ENCODE measurements around the gene ICE2.

Gene ICE2

DNA sequence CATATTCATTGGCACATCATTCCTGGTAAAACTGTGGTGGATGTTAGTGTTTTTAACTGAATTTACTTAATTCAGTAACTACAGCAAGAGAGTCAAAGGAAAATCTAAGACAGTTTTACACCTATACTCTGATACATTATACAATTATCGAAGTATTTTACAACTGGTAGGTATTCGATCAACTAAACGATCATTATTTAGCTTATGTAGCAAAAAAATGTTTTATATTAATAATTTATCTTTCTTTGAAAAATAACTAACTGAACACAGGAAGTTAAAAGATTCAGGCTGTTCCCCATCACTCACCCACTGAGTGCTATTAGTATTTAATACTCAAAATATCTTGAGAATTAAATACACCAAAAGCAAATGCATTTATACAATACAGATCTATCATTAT is 21.0 kb downstream of the ICE2 start:
- in situ Hi-C loops (cut with HindIII; ENCODE audit: low sequenced_read_pairs) = no loop called here

DNA sequence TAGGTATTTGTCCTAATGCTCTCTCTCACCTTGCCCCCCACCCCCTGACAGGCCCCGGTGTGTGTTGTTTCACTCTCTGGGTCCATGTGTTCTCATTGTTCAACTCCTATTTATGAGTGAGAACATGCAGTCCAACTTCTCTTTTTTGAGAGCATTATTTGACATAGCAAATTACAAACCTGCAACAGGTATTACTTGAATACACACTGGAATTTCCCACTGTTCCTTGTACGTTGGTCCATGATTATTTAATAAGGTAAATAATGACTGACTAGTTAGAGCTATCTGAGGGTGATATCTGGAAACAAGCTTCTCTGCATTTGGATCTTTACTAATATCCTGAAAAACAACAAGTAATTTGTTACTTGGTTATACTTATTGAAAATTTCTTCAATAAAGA is 24.1 kb downstream of the ICE2 start:
- in situ Hi-C loops (cut with HindIII; ENCODE audit: low sequenced_read_pairs) = no loop called here

DNA sequence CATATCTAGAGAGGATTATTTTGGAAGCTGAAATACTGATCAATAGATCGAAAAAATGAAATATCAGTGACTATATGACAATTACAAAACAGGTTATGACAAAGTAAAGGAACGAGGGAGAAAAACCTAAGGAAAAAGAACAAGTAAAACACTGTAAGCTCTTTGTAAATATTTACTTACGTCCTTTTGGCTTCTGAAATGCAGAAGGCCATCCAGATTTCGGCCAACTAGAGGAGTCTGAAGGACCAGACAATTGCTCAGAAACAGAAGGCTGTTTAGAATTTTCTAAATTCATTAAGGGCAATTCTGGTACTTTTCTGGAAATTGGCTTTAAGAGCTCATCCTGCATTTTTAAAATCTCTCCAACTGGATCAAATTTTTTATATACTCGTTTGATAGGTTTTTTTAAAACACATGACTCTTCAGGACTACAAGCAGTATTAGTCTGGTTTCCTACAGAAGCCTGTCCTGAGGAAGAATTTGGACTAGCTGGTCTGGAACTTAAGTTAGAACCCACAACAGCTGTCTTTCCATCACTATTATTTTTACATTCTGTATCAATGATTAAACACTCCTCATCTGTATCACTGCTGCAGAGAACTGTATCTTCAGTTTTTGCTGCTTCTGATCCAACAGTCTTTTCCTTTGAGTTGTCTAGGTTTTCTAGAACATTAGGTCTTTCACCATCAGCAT is 30.1 kb downstream of the ICE2 start:
- in situ Hi-C loops (cut with HindIII; ENCODE audit: low sequenced_read_pairs) = no loop called here

DNA sequence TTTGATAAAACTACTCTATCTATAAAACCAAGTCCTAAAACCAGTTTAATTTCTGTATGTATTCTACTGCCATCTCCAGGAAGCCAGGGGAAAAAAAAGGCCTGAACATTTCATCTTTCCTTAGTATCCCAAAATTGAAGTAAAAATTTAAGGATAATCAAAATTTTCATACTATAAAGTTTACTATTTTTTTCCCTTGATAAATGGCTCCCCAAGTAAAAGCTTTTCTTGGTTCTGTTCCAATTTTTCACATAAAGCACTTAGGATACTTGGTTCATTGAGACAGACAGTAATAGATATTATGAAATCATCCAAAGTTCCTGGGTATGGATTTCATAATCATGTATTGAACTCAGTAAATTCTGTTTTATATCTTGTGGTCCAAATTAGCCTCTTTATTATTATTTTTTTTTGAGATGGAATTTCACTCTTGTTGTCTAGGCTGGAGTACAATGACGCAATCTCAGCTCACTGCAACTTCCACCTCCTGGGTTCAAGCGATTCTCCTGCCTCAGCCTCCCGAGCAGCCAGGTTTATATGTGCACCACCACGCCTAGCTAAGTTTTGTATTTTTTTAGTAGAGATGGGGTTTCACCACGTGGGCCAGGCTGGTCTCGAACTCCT is 34.5 kb downstream of the ICE2 start:
- in situ Hi-C loops (cut with HindIII; ENCODE audit: low sequenced_read_pairs) = no loop called here

DNA sequence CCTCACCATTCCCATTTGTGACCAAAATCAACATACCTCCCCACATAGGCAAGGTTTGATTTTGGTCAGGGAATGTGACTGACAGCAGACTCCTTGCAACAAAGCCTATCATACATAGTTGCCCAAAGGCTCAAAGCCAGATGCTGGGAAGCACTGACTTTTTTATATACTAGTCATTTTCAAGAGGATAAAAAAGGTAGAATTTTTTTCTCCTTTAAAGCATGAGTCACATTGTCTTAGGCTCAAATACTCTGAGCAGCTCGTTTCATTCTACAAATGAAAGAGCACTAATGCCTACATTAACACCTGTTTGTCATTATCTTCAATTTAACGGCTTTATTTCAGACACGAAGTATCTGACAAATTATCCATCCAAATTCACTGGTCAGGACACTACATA is 36.2 kb downstream of the ICE2 start:
- in situ Hi-C loops (cut with HindIII; ENCODE audit: low sequenced_read_pairs) = no loop called here

DNA sequence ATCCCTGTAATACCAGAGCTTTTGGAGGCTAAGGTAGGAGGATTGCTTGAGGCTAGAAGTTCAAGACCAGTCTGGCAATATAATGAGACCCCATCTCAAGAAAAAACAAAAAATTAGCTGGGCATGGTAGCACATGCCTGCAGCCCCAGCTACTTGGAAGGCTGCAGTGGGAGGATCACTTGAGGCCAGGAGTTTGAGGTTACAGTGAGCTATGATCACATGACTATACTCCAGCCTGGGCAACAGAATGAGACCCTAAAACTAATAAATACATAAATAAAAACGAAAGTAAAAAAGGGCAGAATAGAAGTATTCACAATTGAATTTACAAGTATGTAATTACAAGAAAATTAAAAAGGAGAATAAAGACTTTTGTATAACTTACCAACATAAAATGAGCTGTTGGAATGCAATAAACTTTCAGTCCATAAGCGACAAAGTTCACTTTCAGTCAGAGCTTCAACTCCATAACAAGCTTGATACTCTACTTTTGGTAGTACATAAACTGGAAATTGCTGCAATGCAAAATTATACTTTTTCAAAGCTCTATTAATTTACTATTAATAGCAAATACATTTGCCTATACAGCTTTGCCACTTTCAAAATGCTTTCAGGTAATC is 36.8 kb downstream of the ICE2 start:
- in situ Hi-C loops (cut with HindIII; ENCODE audit: low sequenced_read_pairs) = no loop called here

DNA sequence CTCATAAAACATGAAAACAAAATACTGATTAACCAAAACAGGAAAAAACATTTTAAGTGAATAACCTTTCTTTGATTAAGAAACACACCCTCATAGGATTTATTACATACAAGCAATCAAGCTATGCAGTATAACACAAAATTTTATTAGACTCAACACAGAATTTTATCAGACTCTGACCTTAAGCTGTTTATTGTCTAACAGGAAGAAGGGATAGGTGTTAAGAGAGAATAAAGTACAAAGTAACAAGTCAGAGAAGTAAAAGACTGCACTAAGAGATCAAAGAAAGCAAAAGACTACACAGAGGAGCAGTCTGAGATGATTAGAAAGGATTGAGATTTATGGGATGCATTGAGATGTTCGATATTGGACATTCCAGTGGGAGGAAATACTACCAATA is 37.6 kb downstream of the ICE2 start:
- in situ Hi-C loops (cut with HindIII; ENCODE audit: low sequenced_read_pairs) = no loop called here

DNA sequence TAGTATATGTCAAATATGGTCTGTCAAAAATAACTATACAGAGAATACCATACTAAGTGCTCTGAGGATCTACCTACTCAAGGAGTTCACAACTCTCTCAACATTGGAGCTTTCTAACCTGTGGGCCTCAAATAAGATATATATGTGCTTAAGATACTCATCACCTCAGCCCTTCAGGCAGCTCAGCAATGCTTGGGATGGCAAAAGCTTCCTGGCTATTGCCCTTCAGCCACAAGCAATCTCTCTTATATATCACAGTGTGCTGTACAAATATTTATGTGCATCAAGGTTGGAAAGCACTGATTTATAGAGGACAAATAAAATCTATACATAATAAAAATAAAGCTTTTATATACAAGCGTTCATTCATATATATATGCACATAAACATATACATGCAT is 40.3 kb downstream of the ICE2 start:
- in situ Hi-C loops (cut with HindIII; ENCODE audit: low sequenced_read_pairs) = no loop called here

DNA sequence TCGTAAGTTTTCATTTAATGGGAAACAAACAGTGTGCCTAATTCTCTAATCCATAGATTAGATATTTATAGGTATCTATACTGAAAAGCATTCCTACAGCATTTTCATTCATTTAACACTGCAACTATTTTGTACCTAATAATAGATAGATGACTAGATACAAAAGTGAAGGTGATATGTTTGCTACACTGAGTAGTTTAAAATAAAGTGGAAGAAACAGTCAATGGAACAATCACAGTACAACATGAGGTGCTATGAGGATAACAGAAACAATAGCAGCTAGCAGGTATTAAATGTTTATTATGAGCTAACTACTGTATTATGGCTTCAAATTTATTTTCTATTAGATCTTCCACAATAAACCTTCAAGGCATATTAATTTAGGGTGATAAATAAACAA is 50.0 kb downstream of the ICE2 start:
- in situ Hi-C loops (cut with HindIII; ENCODE audit: low sequenced_read_pairs) = no loop called here

DNA sequence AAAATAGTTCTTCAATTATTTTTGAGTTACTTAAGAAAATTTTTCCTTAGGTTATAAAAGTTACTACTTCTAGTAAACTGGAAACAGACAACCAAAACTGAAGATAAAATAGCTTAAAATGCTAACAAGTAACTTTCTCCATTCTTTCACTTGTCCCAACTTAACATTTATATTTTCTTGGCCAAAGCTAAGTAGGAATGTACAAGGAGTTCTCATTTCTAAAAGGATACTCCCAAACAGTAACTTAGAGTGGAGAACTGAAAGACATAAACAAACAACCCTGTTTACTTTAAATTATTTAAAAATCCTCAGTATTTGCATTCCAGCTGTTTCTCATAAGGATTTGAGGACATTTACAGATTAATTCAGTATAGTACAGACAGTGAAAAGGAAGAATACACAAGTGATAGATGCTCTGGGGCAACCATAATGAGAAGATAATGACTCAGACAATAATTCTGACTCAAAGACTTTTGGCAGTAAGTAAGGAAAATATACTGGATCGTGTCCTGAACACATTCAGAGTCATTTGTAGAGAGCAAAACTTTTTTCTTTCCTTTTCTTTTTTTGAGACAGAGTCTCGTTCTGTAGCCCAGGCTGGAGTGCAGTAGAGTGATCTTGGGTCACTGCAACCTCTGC is 52.0 kb downstream of the ICE2 start:
- in situ Hi-C loops (cut with HindIII; ENCODE audit: low sequenced_read_pairs) = no loop called here

DNA sequence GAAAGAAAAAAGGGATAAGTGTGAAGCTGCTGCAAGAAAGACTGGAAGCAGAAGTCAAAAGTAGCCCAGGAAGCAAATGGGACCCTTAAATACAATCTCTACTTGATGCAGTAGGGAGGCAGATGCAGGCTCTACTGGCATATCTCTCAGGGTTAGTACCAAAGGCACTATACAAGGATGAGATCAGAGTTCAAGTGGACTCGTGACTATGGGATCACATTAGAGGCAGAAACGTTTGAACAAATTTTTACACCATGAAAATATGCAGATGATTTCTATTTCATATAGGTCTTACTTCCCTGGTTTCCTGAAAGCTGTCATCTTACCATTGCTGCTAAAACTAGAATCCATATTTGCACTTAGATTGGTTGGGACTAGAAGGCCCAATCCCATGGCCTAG is 53.5 kb downstream of the ICE2 start:
- in situ Hi-C loops (cut with HindIII; ENCODE audit: low sequenced_read_pairs) = no loop called here

DNA sequence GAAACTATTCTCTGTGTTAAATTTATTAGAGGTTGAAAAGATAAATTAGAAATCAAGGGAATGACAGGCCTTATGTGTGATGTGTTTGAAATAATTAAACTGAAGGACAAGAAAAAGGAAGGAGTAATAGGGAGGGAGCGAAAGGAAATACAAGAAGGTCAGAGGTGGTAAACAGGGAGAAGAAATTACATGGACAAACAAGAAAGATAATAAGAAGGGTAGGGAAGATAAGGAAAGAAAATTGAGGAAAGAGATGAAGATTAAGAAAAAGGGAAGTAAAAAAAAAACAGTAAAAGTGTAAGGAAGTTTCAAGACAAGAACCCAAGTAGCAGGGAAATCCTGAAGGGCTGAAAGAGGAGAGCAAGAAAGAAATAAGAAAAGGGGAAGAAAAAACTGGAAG is 54.9 kb downstream of the ICE2 start:
- in situ Hi-C loops (cut with HindIII; ENCODE audit: low sequenced_read_pairs) = no loop called here

DNA sequence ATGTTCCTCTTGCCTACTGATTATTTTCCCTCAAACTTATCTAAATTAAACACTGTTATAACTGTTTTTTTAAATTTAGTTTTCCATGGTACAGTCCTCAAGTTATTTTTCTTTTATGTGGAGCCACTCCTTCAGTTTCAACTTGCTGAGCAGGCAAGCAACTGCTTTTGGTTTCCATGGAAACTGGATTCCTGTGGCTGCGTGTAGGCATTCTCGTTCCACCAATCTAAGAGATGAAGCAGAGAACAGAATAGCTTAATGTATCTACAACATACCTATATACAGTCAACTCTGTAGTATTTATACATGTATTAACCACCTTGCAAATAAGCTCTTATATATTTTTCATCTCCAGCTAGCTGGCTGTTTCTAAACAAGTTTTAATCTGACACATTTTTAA is 55.4 kb downstream of the ICE2 start:
- in situ Hi-C loops (cut with HindIII; ENCODE audit: low sequenced_read_pairs) = no loop called here

DNA sequence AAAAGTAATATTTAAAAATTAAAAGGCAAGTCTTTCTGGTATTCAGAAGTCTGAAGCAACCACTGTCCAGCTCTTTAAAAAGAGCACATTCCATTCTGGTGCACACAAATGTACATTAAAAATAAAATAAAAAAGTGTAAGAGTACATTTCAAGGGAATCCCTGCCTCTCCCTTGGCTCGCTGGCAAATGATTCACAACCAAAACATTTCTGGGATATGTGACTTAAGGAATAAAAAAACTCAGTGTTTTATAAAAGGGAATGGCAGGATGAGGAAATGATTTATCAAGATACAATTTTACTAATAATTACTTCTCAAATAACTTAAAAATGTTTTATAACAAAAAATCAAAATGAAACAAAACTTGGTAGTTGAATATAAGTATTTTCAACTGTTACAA is 57.4 kb downstream of the ICE2 start:
- in situ Hi-C loops (cut with HindIII; ENCODE audit: low sequenced_read_pairs) = no loop called here

DNA sequence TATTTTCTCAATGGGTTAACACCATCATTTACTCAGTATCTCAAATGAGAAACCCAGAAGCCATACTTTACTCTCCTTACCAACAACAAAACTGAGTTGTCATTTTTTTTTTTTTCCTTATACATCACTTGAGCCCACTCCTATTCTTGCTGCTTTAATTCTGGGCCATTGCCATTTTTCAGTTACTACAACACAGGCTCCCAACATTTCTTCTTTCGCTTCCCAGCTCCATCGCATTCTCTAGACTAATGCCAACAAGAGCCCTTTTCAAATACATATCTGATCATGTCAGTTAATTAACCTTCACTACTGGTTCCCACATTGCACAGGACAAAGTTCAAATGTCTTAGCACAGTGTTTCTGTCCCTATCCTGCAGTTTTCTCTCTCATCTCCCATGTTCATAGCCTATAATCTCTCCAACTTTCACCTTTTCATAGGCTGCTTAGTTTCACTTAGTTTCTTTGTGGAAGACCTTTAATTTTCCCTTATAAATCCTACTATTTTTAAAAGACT is 58.7 kb downstream of the ICE2 start:
- in situ Hi-C loops (cut with HindIII; ENCODE audit: low sequenced_read_pairs) = no loop called here

DNA sequence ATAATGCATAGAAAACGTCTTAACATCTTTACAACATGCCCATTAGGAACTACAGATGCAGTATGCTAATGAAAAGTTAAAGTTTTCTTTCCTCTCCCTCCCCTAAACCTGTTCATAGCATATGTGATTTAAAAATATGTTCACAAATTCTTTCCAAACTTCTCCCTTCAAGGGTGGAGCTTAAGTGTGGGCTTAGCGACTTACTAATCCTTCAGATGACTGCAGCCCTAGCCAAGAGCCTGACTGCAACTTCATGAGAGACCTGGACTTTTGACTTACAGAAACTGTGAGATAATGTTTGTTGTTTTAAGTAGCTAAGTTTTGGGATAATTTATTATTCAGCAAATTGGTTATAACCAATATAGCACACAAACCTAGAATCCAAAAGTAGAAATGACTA is 59.2 kb downstream of the ICE2 start:
- in situ Hi-C loops (cut with HindIII; ENCODE audit: low sequenced_read_pairs) = no loop called here

DNA sequence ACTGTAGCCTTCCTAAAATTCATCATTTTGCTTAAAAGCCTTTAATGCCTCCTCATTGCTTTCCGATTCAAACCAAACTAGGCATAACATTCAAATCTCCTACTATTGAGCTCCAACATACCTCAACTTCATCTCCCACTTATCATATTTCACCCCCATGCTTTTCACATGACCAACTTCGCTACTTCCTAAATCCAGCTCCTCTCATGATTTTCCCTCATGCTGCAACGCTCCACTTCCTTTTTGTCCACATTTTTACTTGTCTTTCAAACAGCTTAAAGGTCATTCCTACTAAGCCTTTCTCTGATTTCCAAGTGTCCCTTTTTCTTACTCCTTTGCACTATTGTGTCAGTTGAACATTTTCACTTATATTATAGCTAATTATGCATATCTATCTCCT is 60.8 kb downstream of the ICE2 start:
- in situ Hi-C loops (cut with HindIII; ENCODE audit: low sequenced_read_pairs) = no loop called here

DNA sequence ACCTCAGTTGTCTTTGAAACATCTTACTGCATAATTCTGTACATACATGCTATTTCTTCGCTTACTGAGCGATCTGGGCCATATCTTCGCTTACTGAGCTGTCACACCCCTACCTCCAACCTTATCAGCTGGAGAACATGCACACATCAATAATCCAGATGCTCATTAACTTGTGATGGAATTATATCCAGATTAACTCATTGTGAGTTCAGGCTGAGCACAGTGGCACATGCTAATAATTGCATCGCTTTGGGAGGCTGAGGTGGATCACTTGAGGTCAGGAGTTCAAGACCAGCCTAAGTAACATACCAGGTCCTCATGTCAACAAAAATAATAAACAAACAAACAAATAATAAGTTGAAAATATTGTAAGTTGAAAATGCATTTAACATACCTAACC is 61.8 kb downstream of the ICE2 start:
- in situ Hi-C loops (cut with HindIII; ENCODE audit: low sequenced_read_pairs) = no loop called here

DNA sequence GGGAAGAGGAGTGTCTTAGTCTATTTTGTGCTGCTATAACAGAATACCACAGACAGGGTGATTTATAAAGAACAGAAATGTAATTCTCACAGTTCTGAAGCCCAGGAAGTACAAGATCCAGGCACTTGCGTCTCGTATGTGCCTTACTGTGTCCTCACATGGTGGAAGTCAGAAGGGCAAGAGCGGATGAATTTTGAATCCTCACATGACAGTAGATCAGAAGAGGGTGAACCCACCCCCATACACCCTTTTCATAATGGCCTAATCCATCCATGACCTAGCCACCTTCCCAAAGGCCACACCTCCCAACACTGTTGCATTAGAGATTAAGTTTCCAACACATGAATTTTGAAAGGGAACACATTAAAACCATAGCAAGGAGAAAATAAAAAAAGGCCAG is 62.5 kb downstream of the ICE2 start:
- in situ Hi-C loops (cut with HindIII; ENCODE audit: low sequenced_read_pairs) = no loop called here

DNA sequence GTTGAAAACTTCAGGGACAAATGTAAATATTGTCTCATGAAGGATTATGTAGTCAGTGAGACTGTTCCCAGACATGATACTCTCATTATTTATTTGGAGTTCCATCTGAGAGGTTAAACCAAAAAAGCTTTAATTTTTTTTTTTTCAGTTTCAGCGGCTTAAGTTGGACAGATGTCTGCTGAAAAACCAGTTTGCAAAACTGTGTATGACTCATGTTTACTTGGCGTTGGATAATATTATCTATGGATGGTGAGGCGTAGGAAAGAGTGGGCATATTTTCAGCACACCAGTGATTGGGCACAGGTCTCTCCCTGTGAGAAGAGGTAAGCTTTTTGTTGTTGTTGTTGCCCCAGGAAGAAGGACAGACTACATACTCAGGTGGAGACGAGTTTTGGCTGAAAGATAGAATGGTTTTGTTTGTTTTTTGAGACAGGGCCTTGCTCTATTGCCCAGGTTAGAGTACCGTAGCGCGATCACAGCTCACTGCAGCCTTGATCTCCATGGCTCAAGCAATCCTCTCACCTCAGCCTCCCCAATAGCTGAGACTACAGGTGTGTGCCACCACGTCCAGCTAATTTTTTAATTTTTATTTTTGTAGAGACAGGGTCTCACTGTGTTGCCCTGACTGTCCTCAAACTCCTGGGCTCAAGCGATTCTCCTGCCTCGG is 64.8 kb downstream of the ICE2 start:
- in situ Hi-C loops (cut with HindIII; ENCODE audit: low sequenced_read_pairs) = no loop called here

DNA sequence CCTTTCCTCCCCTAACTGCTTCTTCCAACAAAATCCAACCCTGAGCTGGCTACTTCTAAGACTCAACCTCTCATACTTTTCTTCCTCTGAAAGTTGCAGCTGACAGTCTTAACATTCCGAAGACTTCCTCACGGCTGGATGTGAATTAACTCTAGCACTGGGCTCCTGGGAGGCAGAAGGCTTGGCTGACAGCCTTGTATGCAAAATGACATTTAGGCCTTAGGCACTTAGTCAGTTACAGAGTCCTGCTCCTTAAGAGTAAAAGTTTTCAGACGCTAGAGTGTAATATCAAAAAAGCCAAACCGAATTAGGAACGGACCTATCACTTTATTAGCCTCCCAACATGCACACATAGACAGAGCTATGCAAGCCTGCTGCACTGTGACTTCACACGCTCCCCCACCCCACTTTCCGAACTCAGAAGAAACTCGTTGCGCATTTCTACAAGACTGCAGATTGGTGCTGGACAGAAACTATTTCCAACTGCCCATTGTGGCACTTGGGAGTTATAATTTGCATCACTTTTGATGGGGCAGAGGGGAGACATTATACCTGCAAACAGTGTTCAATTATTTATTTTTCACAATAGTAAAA is 65.6 kb downstream of the ICE2 start:
- in situ Hi-C loops (cut with HindIII; ENCODE audit: low sequenced_read_pairs) = no loop called here
